ENCODE results near the gene CD58. TPM values are rescaled to one million over a fixed set of nuclear protein-coding genes. Genes with fewer than 3 reads are reported as not detected.
"Not testable (repeated sequence)": the region's sequence is repeated elsewhere in the genome, so short reads cannot be mapped to it uniquely, and the experiment has no call there.

Gene CD58, protein sequence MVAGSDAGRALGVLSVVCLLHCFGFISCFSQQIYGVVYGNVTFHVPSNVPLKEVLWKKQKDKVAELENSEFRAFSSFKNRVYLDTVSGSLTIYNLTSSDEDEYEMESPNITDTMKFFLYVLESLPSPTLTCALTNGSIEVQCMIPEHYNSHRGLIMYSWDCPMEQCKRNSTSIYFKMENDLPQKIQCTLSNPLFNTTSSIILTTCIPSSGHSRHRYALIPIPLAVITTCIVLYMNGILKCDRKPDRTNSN
- total RNA-seq (ENCODE audit: low replicate concordance), result 3.4 and 42.0 TPM in 2 replicates

DNA sequence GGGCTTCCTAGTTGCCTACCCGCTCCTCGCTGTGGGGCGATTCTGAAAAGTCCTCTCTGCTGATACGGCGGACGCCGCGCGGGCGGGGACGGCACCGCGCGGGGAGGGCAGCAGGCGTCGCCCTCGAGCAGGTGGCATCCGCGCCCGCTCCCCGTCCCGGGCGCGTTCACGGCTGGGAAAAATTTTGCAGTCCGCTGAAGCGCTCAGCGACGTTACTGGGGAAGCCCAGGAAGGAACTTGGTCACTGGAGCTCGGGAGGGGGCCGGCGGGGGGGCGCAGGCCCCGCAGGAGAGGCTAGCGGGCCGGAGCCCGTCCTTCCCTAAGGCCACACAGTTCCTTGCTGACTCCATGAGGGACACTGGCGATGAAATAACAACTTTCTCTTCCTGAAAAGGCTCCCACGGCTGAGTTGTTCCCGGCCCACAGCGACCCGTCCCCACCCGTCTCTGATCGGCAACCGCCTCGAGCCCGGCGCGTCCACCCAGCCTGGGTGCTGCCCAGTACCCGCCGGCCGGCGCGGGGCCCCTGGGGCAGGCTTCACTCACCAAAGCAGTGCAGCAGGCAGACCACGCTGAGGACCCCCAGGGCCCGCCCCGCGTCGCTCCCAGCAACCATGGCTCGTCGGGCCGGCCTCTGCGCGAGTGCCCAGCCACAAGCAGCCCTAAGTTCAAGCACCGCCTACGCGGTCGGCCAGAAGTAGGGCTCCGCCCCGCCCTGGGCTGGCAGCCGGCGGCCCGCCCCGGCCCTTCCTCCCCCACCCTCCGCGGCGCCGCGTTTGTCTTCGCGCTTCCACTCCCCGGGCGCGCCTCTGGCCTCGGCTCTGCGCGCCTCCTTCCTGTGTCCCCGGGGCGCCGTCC is at the start of gene CD58:
TSS of gene CD58 (minus strand) at position 669 of the 857 bp plus-strand sequence. CDS start at position 615, 54 bp downstream.
- peak within 1 kb of the TSS; percentile 80 for H3K4me3 ChIP-seq (ENCODE audit: low read depth, low read length)

DNA sequence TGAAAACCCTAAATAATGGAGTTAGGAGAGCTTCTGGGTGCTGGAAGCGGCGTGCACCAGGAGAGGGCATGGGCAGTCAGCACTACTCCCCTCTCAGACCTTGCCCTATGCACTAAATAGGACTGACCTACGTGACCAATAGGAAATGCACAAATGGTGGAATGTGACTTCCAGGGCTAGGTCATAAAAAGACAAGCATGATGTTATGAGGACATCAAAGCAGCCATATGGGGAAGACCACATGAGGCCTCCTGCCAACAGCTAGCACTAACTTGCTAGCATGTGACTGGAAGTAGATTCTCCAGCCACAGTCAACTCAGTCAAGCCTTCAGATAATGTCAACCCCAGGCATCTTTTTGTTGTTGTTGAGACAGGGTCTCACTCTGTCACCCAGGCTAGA is 49.6 kb upstream of the CD58 start:
- DNase-seq (ENCODE audit: low read depth); H3K4me3 ChIP-seq (ENCODE audit: low read depth, low read length): not testable (repeated sequence)

More for the DNA sequence above, at the start of gene CD58:
- DNase-seq (ENCODE audit: low read depth), result peak; percentile 75
- TF ChIP-seq, protein P1, sequence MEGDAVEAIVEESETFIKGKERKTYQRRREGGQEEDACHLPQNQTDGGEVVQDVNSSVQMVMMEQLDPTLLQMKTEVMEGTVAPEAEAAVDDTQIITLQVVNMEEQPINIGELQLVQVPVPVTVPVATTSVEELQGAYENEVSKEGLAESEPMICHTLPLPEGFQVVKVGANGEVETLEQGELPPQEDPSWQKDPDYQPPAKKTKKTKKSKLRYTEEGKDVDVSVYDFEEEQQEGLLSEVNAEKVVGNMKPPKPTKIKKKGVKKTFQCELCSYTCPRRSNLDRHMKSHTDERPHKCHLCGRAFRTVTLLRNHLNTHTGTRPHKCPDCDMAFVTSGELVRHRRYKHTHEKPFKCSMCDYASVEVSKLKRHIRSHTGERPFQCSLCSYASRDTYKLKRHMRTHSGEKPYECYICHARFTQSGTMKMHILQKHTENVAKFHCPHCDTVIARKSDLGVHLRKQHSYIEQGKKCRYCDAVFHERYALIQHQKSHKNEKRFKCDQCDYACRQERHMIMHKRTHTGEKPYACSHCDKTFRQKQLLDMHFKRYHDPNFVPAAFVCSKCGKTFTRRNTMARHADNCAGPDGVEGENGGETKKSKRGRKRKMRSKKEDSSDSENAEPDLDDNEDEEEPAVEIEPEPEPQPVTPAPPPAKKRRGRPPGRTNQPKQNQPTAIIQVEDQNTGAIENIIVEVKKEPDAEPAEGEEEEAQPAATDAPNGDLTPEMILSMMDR (IDR thresholded peaks at IDR 0.05; ENCODE audit: insufficient read depth, low read length), result peak; percentile 44

DNA sequence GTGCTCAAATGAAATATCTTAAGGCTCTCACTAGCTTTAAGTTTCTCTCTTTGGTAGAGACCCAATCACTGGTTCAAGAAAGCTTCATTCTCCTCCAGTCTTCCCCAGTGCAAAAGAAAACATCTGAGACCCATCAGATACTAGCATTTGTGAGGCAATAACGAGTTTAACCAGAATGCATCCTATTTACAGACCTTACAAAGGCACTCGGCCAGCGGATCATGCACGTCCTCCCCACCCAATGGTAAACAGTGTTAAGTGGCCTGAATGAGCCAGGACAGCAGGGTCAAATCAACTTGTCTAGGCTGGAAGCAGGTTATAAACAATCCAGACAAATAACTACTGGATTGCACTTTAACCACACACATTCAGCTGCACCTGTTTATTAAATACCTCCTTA is 48.3 kb upstream of the CD58 start:
- DNase-seq (ENCODE audit: low read depth); H3K4me3 ChIP-seq (ENCODE audit: low read depth, low read length): not testable (repeated sequence)

DNA sequence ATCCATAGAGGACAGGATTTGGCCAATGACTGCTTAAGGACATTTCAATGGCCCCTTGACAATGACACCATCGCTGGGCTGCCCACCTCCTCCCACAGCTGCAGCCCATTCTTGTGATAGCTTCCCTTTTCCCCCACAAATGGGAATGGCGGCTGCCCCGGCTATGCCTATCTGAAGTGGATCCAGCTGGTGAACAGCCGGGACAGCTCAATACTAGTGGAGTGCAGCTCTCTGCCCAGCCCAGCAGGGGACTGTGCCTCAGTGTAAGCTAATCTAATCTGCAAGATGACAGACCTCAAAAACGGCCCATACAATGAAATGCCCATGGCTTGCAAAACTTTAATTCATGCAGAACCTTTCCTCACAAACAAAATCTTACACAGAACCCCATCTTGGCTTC is 47.0 kb upstream of the CD58 start:
- DNase-seq (ENCODE audit: low read depth); H3K4me3 ChIP-seq (ENCODE audit: low read depth, low read length): not testable (repeated sequence)

DNA sequence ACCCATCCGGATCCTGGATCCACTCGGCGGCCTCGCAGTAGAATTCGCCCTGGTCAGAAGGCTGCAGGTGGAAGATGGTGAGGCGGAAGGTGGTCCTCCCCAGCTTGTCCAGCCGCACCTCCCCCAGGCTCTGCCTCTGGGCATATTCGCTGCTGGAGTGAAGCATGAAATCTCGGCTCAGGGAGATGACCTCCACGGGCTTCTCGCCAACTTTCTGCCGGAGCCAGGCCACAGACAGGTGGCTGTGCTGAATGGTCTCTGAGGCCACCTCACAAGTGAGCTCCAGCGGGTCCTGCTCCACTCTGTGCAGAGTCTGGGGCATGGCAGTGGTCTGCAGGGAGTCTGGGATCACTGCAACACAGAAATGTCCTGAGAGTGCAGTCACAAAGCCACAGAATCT is 43.0 kb upstream of the CD58 start:
- DNase-seq (ENCODE audit: low read depth); H3K4me3 ChIP-seq (ENCODE audit: low read depth, low read length): not testable (repeated sequence)

DNA sequence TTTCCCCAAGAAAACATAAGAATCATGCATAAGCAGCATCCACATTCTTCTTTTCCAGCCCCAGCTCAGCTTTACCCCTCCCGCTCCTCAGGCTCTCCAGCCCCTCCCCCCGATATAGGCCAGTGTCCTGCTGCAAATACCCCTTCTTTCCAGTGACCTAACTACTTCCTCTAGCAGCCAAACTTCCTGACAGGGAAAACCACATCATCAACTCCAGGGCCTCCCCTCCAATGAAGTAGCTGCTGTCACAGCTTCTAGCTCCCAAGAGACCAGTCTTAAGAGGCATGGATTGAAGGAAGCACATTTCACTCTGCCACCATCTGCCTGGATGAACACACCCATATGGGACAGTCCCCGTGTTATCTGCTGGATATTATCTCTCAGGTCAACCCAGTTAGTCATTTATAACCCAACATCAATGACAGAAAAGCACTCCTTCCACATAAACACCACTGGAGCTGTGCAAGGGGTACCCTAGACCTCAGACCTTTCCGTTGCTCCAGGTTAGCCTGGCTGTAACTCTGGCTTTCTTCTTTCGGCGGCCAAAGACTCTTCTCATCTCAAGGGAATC is 39.1 kb upstream of the CD58 start:
- DNase-seq (ENCODE audit: low read depth), result not testable (repeated sequence)

DNA sequence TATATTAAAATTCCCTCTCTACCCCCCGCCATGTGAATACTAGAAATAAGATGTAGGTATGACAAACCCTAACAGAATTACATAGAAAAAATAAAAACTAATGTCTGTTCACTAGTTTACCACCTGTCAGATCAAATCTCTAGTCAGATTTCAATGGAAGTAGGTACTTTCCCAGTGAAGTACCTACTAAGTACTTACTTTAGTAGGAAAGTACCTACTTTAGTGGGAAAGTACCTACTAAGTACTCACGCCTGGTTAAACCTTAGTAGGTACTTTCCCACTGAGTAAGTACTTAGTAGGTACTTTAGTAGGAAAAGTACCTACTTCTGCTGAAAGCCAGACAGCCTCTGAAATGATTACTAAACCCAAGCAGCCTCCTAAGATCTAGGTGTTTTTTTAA is 38.0 kb upstream of the CD58 start:
- not testable (repeated sequence) for DNase-seq (ENCODE audit: low read depth); H3K4me3 ChIP-seq (ENCODE audit: low read depth, low read length)

More for the DNA sequence above, 39.1 kb upstream of the CD58 start:
- H3K4me3 ChIP-seq (ENCODE audit: low read depth, low read length), result not testable (repeated sequence)

DNA sequence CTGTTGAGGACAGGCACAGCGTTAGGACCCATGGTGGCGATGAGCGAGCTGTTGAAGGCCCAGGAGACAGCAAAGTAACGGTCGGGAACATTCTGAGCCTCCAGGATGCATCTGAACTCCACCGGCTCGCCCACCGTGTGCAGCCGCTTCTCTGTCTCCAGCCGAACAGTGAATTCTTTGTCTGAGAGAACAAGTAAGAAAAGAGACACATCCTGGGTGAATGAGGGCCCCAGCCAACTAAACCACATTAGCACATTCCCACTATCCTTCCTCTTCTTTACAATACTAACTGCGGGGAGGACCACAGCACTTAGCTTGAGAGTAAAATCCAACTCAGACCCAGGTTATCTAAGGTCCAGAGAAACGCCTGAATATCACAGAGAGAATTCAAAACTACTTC is 37.3 kb upstream of the CD58 start:
- DNase-seq (ENCODE audit: low read depth); H3K4me3 ChIP-seq (ENCODE audit: low read depth, low read length): not testable (repeated sequence)

DNA sequence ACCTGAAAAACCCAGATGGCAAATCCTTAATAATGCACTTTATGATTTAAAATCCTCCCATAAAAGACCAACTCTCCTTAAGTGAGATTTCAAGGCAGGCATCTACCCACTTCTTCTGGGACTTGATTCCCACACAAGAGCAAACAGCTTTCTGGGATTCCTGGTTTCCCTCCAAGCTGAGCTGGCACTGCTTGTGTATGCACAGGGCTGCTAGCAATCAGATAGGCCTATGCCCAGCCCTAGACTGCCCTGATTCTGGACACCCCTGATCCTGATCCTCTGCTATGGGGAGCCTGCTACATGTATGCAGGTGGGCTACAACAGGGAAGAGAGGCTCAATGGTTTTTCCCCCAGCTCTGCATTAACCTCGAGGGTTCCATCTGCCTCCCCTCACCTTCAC is 36.6 kb upstream of the CD58 start:
- DNase-seq (ENCODE audit: low read depth); H3K4me3 ChIP-seq (ENCODE audit: low read depth, low read length): not testable (repeated sequence)

DNA sequence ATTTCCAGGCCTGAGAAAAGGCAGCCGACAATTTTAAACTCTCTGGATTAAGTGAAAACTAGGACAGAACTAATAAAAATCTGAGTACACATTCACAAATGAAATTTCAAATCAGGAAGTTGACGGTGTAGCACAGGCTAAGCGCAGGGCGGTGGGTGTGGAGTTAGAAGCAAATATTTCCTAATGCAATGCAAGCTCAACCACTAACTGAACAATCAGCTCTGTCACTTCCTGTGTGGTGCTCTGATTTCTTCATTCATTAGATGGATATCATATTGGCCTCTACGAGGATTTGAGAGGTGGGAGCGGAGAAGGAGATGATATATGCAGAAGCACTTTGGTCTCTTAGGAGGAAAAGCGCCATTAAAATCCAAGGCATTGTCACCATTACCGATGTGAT is 35.2 kb upstream of the CD58 start:
- DNase-seq (ENCODE audit: low read depth); H3K4me3 ChIP-seq (ENCODE audit: low read depth, low read length): not testable (repeated sequence)

DNA sequence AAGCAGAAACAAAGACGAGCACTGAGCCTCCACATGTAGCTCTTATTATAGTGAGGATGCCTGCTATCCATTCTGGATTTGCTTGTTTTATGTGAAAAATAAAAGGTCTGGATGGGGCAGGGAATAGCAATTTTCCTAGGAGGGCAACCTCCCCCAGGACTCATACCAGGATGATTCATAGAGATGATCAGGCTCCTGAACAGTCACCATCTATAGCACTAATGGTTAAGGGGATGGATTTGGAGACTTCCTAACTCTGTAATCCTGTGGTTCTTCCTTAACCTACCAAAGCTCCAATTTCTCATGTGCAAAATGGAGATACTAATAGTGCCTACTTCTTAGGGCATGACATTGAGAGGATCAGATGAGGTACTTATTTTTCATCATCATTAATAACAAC is 34.5 kb upstream of the CD58 start:
- no peak overlapping the region for H3K4me3 ChIP-seq (ENCODE audit: low read depth, low read length)
- no peak for DNase-seq (ENCODE audit: low read depth)
- TF ChIP-seq, protein P1 (IDR thresholded peaks at IDR 0.05; ENCODE audit: insufficient read depth, low read length), result no peak

DNA sequence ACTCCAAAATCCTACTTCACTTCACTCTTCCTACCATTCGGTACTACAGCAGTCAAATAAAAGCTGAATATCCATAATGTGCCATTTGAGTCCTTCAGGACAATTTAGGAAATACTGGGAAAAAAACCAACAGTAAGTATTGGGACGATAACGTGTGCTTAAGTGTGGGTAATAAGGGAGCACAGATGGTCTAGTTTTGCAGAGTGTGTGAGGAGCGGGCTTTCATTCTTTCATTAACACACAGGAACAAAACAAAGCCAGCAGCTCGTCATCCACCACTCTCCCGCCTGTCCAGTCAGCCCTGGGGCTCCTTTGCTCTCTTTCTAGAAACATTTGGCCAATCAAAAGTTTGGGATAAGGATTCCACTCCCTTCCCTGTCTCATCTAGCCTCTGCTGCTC is 33.6 kb upstream of the CD58 start:
- H3K4me3 ChIP-seq (ENCODE audit: low read depth, low read length); DNase-seq (ENCODE audit: low read depth): not testable (repeated sequence)

DNA sequence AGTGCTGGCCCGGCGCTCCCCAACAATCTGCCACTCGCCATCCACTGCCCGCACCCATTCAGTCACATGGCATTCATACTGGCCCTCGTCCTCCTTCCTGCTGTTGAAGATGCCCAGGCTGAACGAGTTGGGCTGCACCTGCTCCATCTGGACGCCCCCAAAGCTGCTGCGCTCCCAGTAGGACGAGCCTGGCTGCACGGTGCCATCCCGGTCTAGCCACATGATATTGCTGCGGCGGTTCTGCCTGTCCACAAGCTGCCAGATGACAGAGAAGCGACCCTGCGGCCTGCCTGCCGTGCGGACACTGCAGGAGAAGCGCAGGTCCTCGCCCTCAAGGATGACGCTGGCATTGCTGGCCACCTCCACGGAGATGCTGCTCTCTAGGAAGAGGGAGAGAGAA is 32.8 kb upstream of the CD58 start:
- not testable (repeated sequence) for H3K4me3 ChIP-seq (ENCODE audit: low read depth, low read length); DNase-seq (ENCODE audit: low read depth)

DNA sequence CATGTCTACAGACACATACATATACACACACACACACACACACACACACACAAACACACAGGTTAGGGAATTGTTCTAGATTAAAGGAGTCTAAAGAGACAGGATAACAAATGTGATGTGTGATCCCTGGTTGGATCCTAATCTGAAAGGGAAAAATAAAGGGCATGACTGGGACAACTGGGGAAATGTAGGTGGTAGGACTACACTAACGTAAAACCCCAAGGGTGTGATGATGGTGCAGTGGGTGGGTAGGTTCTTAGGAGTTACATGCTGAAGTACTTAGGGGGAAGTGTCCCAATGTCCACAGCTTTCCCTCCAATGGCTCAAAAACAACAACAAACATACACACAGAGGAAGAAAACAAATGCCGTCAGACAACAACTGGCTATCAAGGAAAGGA is 28.5 kb upstream of the CD58 start:
- H3K4me3 ChIP-seq (ENCODE audit: low read depth, low read length); DNase-seq (ENCODE audit: low read depth): not testable (repeated sequence)

DNA sequence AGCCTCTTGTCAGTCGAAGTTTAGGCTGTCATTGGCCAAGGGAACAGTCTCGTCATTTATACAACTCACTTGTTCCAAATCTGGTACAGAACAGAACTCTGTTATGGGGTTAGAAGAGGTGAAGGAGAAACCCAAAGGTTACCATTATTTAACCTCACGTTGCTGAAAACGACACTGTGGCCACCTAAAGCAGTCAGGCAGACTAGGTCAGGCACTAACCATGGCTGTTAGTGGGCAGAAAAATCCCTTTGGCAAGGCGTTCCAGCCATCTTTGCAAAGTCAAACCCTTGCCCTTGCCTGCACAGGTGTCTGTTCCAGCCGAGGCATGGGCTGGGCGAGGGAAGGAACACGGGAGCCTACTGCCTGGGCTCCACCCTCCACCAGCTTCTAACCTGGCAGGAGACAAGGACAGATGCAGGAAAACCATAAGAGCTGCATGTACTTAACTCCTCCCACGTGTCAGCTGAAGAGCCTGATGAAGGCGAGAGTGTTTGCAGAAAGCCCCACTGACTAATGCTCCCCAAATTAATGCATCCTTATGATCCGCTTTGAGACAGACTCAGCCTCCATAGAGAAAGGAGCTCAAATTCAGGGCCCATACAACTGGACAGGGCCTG is 27.7 kb upstream of the CD58 start:
- not testable (repeated sequence) for DNase-seq (ENCODE audit: low read depth); H3K4me3 ChIP-seq (ENCODE audit: low read depth, low read length)

DNA sequence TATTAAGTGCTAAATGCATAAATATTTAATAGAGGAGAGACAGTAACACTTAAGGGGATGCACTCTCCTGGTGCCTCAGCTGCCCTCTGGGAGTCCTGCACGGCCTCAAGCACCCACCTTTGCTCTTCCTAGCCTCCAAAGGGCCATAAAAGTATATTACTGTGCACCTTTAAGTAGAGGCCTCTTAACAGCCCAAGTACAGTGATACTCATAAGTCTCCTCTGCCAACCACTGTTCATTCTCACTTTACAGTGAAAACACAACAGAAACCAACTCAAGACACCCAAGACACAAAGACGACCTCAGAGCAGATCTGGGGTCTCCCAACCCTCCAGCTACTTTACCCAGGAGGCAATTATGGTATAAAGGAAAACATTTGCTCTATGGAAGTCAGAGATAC is 26.6 kb upstream of the CD58 start:
- not testable (repeated sequence) for DNase-seq (ENCODE audit: low read depth); H3K4me3 ChIP-seq (ENCODE audit: low read depth, low read length)

All from fibroblast of the aortic adventitia (primary cell).